ENCODE data around the gene SLC34A1. TPM values are rescaled to one million over a fixed set of nuclear protein-coding genes. Genes with fewer than 3 reads are reported as not detected.
A peak's percentile ranks its signal among the peaks of the same experiment; 100 is the strongest.

Gene SLC34A1
- total and polyA plus RNA-seq, 2 of the 4 experiments (the other 2 are of a cell fraction), result not detected

- TF ChIP-seq RCOR1 (IDR thresholded peaks at IDR 0.05; ENCODE audit: insufficient replicate concordance, low read length), result no peak
Measured at GRCh38 chr5:177435847-177436536, 51.8 kb downstream of the SLC34A1 start (continued).

GRCh38 chr5:177437623-177438022 is 53.4 kb downstream of the SLC34A1 start:
- Histone ChIP-seq H3K36me3 (ENCODE audit: control insufficient read depth, insufficient read depth, low read length) (peaks cover 50% of the 10 kb centered on the region), H2BK20ac (ENCODE audit: low read depth, low read length) (no peak overlapping the region), H3K56ac (ENCODE audit: extremely low read depth, insufficient read depth, low read length) (no peak overlapping the region), H2AFZ (replicated peaks; ENCODE audit: low read length, poor library complexity) (no peak overlapping the region), H4K91ac (ENCODE audit: insufficient read depth, low read depth, low read length) (no peak overlapping the region), H4K20me1 (ENCODE audit: insufficient read depth, low read length) (no peaks in the 10 kb centered on the region), H2BK15ac (ENCODE audit: low read depth, low read length) (no peak overlapping the region), H3K9me1 (ENCODE audit: insufficient read depth, low read length) (peaks cover 6% of the 10 kb centered on the region; the same call in 1 of the 2 replicates), H2BK120ac (ENCODE audit: low read depth, low read length) (no peak overlapping the region), H3K4me2 (ENCODE audit: low read depth, low read length) (no peak overlapping the region), H3K23ac (ENCODE audit: low read depth, low read length) (no peak overlapping the region), H2AK9ac (replicated peaks; ENCODE audit: low read depth, low read length, poor library complexity) (peak overlapping the region; percentile 16), H3K79me1 (ENCODE audit: low read depth in 1 of 2, low read length in 2 of 2) (no peaks in the 10 kb centered on the region), H3K9me3 (ENCODE audit: control insufficient read depth, insufficient read depth, low read length) (no peaks in the 10 kb centered on the region), H2BK5ac (ENCODE audit: low read depth, low read length, poor library complexity, severe bottlenecking) (no peak overlapping the region), H3K9ac (ENCODE audit: low read depth, low read length) (no peak overlapping the region), H4K5ac (ENCODE audit: low read depth, low read length) (no peak overlapping the region), H3K18ac (ENCODE audit: low read depth, low read length) (no peak overlapping the region), H2AK5ac (ENCODE audit: low read depth, low read length) (no peak overlapping the region), H3K27me3 (ENCODE audit: control insufficient read depth, insufficient read depth, low read length) (no peaks in the 10 kb centered on the region), H3K27ac (ENCODE audit: insufficient read depth, low read length) (no peak overlapping the region), H3K4ac (ENCODE audit: low read depth, low read length) (no peak overlapping the region), H4K8ac (ENCODE audit: low read depth in 2 of 2, low read length in 2 of 2) (no peak overlapping the region), H3K4me3 (ENCODE audit: insufficient read depth, low read depth, low read length) (no peak overlapping the region), H3K4me1 (ENCODE audit: control insufficient read depth, insufficient read depth, low read length) (no peaks in the 10 kb centered on the region), H3K14ac (replicated peaks; ENCODE audit: low read depth, low read length) (no peak overlapping the region)
- BruUV-seq (replicated peaks), result no TSS peak
- ATAC-seq (ENCODE audit: low read depth), result no peak
- no peak for DNase-seq
- POLR2A ChIA-PET (ENCODE audit: unreplicated experiment), result no interaction called here
- in situ Hi-C loops (cut with MboI; ENCODE audit: low sequenced_read_pairs), result no loop called here
- TF ChIP-seq POLR2A (IDR thresholded peaks at IDR 0.05; ENCODE audit: low read depth, low read length) (no peak), USF2 (IDR thresholded peaks at IDR 0.05; ENCODE audit: low read depth, low read length) (peak; percentile 33; the same call in 1 of the 2 replicates)
- intact Hi-C loops (cut with micrococcal nuclease), result no loop called here
- 61% methylated on average over 3 of the region's 4 CpGs; no CpG with 5 or more reads in 1 of the 2 experiments for WGBS, 2 experiments (ENCODE audit: extremely low coverage in 2 of 2, insufficient read length in 1 of 2)
- CTCF ChIA-PET, result interaction anchor here (1.2 kb wide), 1 partner anchor 35 kb away, joined by 4 read pairs; no protein-coding TSS in a partner anchor
- dilution Hi-C loops (cut with HindIII; ENCODE audit: low sequenced_read_pairs, unreplicated experiment), result no loop called here

Data from IMR-90 (cell line).